ENCODE measurements around the gene PANK2.

- TF ChIP-seq, protein P1, sequence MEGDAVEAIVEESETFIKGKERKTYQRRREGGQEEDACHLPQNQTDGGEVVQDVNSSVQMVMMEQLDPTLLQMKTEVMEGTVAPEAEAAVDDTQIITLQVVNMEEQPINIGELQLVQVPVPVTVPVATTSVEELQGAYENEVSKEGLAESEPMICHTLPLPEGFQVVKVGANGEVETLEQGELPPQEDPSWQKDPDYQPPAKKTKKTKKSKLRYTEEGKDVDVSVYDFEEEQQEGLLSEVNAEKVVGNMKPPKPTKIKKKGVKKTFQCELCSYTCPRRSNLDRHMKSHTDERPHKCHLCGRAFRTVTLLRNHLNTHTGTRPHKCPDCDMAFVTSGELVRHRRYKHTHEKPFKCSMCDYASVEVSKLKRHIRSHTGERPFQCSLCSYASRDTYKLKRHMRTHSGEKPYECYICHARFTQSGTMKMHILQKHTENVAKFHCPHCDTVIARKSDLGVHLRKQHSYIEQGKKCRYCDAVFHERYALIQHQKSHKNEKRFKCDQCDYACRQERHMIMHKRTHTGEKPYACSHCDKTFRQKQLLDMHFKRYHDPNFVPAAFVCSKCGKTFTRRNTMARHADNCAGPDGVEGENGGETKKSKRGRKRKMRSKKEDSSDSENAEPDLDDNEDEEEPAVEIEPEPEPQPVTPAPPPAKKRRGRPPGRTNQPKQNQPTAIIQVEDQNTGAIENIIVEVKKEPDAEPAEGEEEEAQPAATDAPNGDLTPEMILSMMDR (IDR thresholded peaks at IDR 0.05), result no peak
- no peak for TF ChIP-seq ZFX (IDR thresholded peaks at IDR 0.05; ENCODE audit: borderline replicate concordance)
These were observed 83.0 kb downstream of the PANK2 start for GRCh38 chr20:3972161-3972560.

Measured in 22Rv1 (cell line).